K562 (cell line): ENCODE data around the gene LAIR2. TPM values are rescaled to one million over a fixed set of nuclear protein-coding genes. Genes with fewer than 3 reads are reported as not detected.

Source experiments
- ATAC-seq: fragments of 200-7000 bp; cut with Tn5 transposase; 3 replicates; pipeline ENCODE4 v1.9.1; 2020; ENCODE audit warnings: moderate library complexity
- BruUV-seq: library from RNA; stranded (reverse); fragments of 400-500 nt; replicated peaks from 2 replicates; lab custom pipeline; 2021; lab: Mats Ljungman, UMichigan
- CTCF ChIA-PET: fragments of 300-600 bp; formaldehyde crosslinking; extraction: SDS; loops from one replicate; lab custom pipeline; 2021; ENCODE audit warnings: low intra/inter-chr PET ratio; lab: Yijun Ruan, JAX
- POLR2A ChIA-PET: fragments of 300-600, 350-650 bp; sonication (Branson Sonifier 250); formaldehyde crosslinking; extraction: SDS; loops from one replicate; lab custom pipeline; 2021; ENCODE audit warnings: antibody characterized with exemption, inconsistent platforms; lab: Yijun Ruan, JAX
- DNase-seq, 4 experiments: peaks; one replicate each; pipeline versions ENCODE4 v3.0.0 to v3.0.0-alpha.2; 2011 to 2018; ENCODE audit warnings: low spot score in 3 of 4, mixed read lengths in 3 of 4; ENCODE audit errors: extremely low read depth in 1 of 4
- FAIRE-seq: peaks from 2 replicates; lab custom pipeline; 2011; peaks lifted over from hg19 to GRCh38; lab: Jason Lieb, UNC
- H2AFZ ChIP-seq: 2 replicates; pipeline ENCODE4 v1.6.0; 2011; ENCODE audit warnings: low read depth, low read length, control low read depth, inconsistent platforms
- H3K27ac ChIP-seq: fragments of 200-600 bp; 3 replicates; pipeline ENCODE4 v1.8.0; 2011; ENCODE audit warnings: low read depth, mild to moderate bottlenecking, control low read depth, inconsistent platforms, low read length, moderate library complexity, mixed read lengths; ENCODE audit errors: extremely low read depth
- H3K27me3 ChIP-seq, 2 experiments: fragments of 300-600 bp in 1 of 2; 2 replicates in 1 of 2; 3 replicates in 1 of 2; pipeline versions ENCODE4 v1.6.0 to v1.8.0; 2011; ENCODE audit warnings: inconsistent platforms in 2 of 2, low read length in 2 of 2, mild to moderate bottlenecking in 1 of 2, mixed read lengths in 1 of 2, moderate library complexity in 1 of 2; ENCODE audit not compliant: control insufficient read depth in 2 of 2, insufficient read depth in 2 of 2
- H3K36me3 ChIP-seq: fragments of 300-600 bp; 3 replicates; pipeline ENCODE4 v1.8.0; 2011; ENCODE audit warnings: mild to moderate bottlenecking, low read length, inconsistent platforms; ENCODE audit not compliant: control insufficient read depth, insufficient read depth
- H3K4me1 ChIP-seq, 2 experiments: fragments of 200-600 bp in 1 of 2; replicated peaks in 1 of 2; 2 replicates in 1 of 2; 3 replicates in 1 of 2; pipeline versions ENCODE4 v1.5.1 to v1.8.0; 2011; ENCODE audit warnings: inconsistent platforms in 2 of 2, low read length in 2 of 2, mild to moderate bottlenecking in 1 of 2, mixed read lengths in 1 of 2, moderate library complexity in 1 of 2; ENCODE audit not compliant: control insufficient read depth in 2 of 2, insufficient read depth in 2 of 2
- H3K4me2 ChIP-seq: 2 replicates; pipeline ENCODE4 v1.6.1; 2011; ENCODE audit warnings: low read length, control low read depth, inconsistent platforms, mixed read lengths; ENCODE audit not compliant: insufficient read depth
- H3K4me3 ChIP-seq: fragments of 200-600 bp; sonication (generic), shearing (Covaris generic); 2 replicates; pipeline ENCODE4 v1.5.1; 2016; ENCODE audit warnings: control low read depth, inconsistent platforms
- H3K79me2 ChIP-seq: fragments of 200-600 bp; 3 replicates; pipeline ENCODE4 v1.8.0; 2011; ENCODE audit warnings: low read length, inconsistent platforms; ENCODE audit not compliant: control insufficient read depth, insufficient read depth
- H3K9ac ChIP-seq, 2 experiments: 2 replicates each; pipeline versions ENCODE4 v1.6.0 to v1.6.1; 2011; ENCODE audit warnings: low read depth in 2 of 2, low read length in 2 of 2, control low read depth in 1 of 2, inconsistent platforms in 1 of 2, mild to moderate bottlenecking in 1 of 2, mixed read lengths in 1 of 2; ENCODE audit not compliant: insufficient read depth in 1 of 2
- H3K9me1 ChIP-seq: one replicate; pipeline ENCODE4 v1.6.0; 2011; ENCODE audit warnings: inconsistent platforms, mild to moderate bottlenecking, low read length, moderate library complexity; ENCODE audit not compliant: control insufficient read depth, insufficient read depth
- H3K9me3 ChIP-seq: replicated peaks from 2 replicates; pipeline ENCODE4 v1.5.1; 2011; ENCODE audit warnings: low read depth, low read length, inconsistent platforms; ENCODE audit not compliant: control insufficient read depth, insufficient read depth
- H4K20me1 ChIP-seq: replicated peaks from 2 replicates; pipeline ENCODE4 v1.6.1; 2011; ENCODE audit warnings: low read length, inconsistent platforms, mixed read lengths; ENCODE audit not compliant: control insufficient read depth, insufficient read depth
- CCNT2 ChIP-seq: IDR thresholded peaks from 2 replicates; pipeline ENCODE4 v1.6.1; 2011; ENCODE audit warnings: borderline replicate concordance, low read depth, mild to moderate bottlenecking, moderate library complexity, mixed read lengths, low read length; ENCODE audit not compliant: insufficient read length; ENCODE audit errors: extremely low read depth
- E2F8 ChIP-seq: fragments of 450-650 bp; IDR thresholded peaks from 2 replicates; pipeline ENCODE4 v1.7.1; 2018; ENCODE audit warnings: mild to moderate bottlenecking, low read depth; ENCODE audit not compliant: partially characterized antibody
- FOXA1 ChIP-seq: fragments of 450-650 bp; IDR thresholded peaks from 2 replicates; pipeline ENCODE4 v1.6.1; 2016; ENCODE audit warnings: mild to moderate bottlenecking, borderline replicate concordance
- GTF2F1 ChIP-seq: IDR thresholded peaks from 2 replicates; pipeline ENCODE4 v1.6.1; 2011; ENCODE audit warnings: low read depth, low read length, improper control_type of control experiment
- NFE2 ChIP-seq: IDR thresholded peaks from 2 replicates; pipeline ENCODE4 v1.6.1; 2014; ENCODE audit warnings: antibody characterized with exemption, low read depth
- RBBP5 ChIP-seq: fragments of 200-600 bp; sonication (generic); IDR thresholded peaks from 2 replicates; pipeline ENCODE4 v1.6.1; 2012; ENCODE audit warnings: borderline replicate concordance, mild to moderate bottlenecking, low read length, control low read depth, inconsistent platforms; ENCODE audit not compliant: insufficient read depth, poor library complexity, severe bottlenecking
- TFAM ChIP-seq: fragments of 250-450 bp; sonication (Bioruptor Pico); conservative IDR thresholded peaks from 2 replicates; pipeline ENCODE4 v1.5.0; 2021; ENCODE audit warnings: mild to moderate bottlenecking, moderate library complexity
- ZBTB11 ChIP-seq, 3 experiments: fragments of 200-800 bp in 1 of 3; fragments of 250-450 bp in 1 of 3; fragments of 450-650 bp in 1 of 3; sonication (Bioruptor Pico) in 1 of 3; sonication (Bioruptor generic) in 1 of 3; formaldehyde crosslinking in 1 of 3; IDR thresholded peaks; 2 replicates each; pipeline versions ENCODE4 v1.6.1 to v1.8.0; 2016 to 2022; ENCODE audit warnings: mild to moderate bottlenecking in 2 of 3, missing genetic modification characterization in 2 of 3, missing compliant biosample characterization in 1 of 3, moderate library complexity in 1 of 3
- ZNF212 ChIP-seq: fragments of 450-650 bp; formaldehyde crosslinking; IDR thresholded peaks from 2 replicates; pipeline ENCODE4 v1.4.0; 2020; ENCODE audit warnings: mild to moderate bottlenecking
- ZNF695 ChIP-seq: fragments of 450-650 bp; formaldehyde crosslinking; IDR thresholded peaks from 2 replicates; pipeline ENCODE4 v1.4.0; 2020; ENCODE audit warnings: mild to moderate bottlenecking, moderate library complexity
- WGBS: fragments of 100-300 bp; shearing (Covaris generic); methylation state at CpG from one replicate; pipeline ENCODE4 v1.1.6; 2016; ENCODE audit warnings: low coverage, mixed read lengths; ENCODE audit not compliant: insufficient coverage; ENCODE audit errors: missing lambda C conversion rate; 5-methylcytosine and 5-hydroxymethylcytosine counted together
- in situ Hi-C: fragments of 300-500 bp; cut with MboI; formaldehyde crosslinking; loops from 4 replicates; pipeline ENCODE4 v1.15.0; 2018; ENCODE audit warnings: inconsistent platforms, mixed read lengths
- intact Hi-C: fragments of 100-400 bp; cut with micrococcal nuclease; formaldehyde crosslinking; loops from 2 replicates; pipeline ENCODE4 v1.14.2; 2022
- polyA plus RNA-seq, 8 experiments: library from polyadenylated mRNA; depleted of rRNA in 4 of 8; stranded (reverse) in 5 of 8; unstranded in 3 of 8; fragments of >200 nt; fragmentation: Nextera tagmentation in 2 of 8; fragmentation: Illumina TruSeq in 1 of 8; extraction: Ambion mirVana in 2 of 8; extraction: Trizol in 1 of 8; gene quantifications; 2 replicates each; pipeline versions ENCODE4 v1.2.1 to v1.2.3, GENCODE V29; 2011 to 2014; ENCODE audit warnings: inconsistent platforms in 1 of 8, missing spikeins in 1 of 8
- total RNA-seq, 7 experiments: library from RNA; depleted of rRNA in 6 of 7; stranded (reverse); fragments of >200 nt in 6 of 7; fragmentation: Illumina TruSeq in 2 of 7; extraction: Trizol in 2 of 7; gene quantifications; 2 replicates each; pipeline versions ENCODE4 v1.2.1 to v1.2.3, GENCODE V29; 2011 to 2021; ENCODE audit warnings: low replicate concordance in 1 of 7

LAIR2 gene
- total and polyA plus RNA-seq, 9 of the 15 experiments (the other 6 are each of a cell fraction or from before 2014, with no cell fraction given), result not detected

- TF ChIP-seq CCNT2 (peak; percentile 15), E2F8 (peak; percentile 26)
Measured at GRCh38 chr19:54462047-54462654, 40.5 kb upstream of the LAIR2 start (continued).

- Histone ChIP-seq H3K9me3 (no peaks in the 10 kb centered on the region), H4K20me1 (peaks cover 14% of the 10 kb centered on the region; the same call in 1 of the 2 replicates), H3K4me1 (peaks cover 0 to 43% of the 10 kb centered on the region in 2 experiments; a peak in 2 of 5 replicates), H2AFZ (peak overlapping the region; percentile 71), H3K9me1 (no peaks in the 10 kb centered on the region), H3K4me2 (peak overlapping the region; percentile 75), H3K79me2 (no peaks in the 10 kb centered on the region), H3K27ac (peak overlapping the region; percentile 83), H3K36me3 (peaks cover 45% of the 10 kb centered on the region), H3K9ac (peak overlapping the region; percentile 49 to 90; a peak in 3 of 4 replicates), H3K27me3 (no peaks in the 10 kb centered on the region), H3K4me3 (peak overlapping the region; percentile 85)
- DNase-seq (peak in 2 of 4 experiments; percentile 34 to 42), FAIRE-seq (no peak), ATAC-seq (peak; percentile 0; the same call in 2 of the 3 replicates)
- no TSS peak for BruUV-seq
- in situ Hi-C loops, result no loop called here
- 79% methylated on average over 45 of the region's 91 CpGs for WGBS
- intact Hi-C loops, result loop anchor here (1.0 kb wide), 1 partner anchor 14 kb away; the partner anchor contains the start of gene LENG8
- ChIA-PET CTCF (no interaction called here), POLR2A (interaction anchor here (0.6 to 2.1 kb wide), 6 partner anchors 9 to 201 kb away, joined by 4 to 34 read pairs (median 13); partner anchors contain the start of genes CDC42EP5 and LENG8)
- TF ChIP-seq ZBTB11 (CRISPR knock-in tag; IDR thresholded peaks at IDR 0.05) (no peak), TFAM (CRISPR knock-in tag) (no peak), ZNF212 (CRISPR knock-in tag) (no peak), RBBP5 (peak; percentile 39), GTF2F1 (no peak), FOXA1 (no peak), NFE2 (no peak), ZNF695 (CRISPR knock-in tag) (no peak)
Measured at GRCh38 chr19:54462655-54463530, 39.7 kb upstream of the LAIR2 start.
